ENCODE results near the gene SLC35F1. TPM values are rescaled to one million over a fixed set of nuclear protein-coding genes. Genes with fewer than 3 reads are reported as not detected.

The SLC35F1 gene
- total and polyA plus RNA-seq, 10 of the 15 experiments (the other 5 are each of a cell fraction or from before 2014, with no cell fraction given), result 0.01 TPM; not detected in 9

DNA sequence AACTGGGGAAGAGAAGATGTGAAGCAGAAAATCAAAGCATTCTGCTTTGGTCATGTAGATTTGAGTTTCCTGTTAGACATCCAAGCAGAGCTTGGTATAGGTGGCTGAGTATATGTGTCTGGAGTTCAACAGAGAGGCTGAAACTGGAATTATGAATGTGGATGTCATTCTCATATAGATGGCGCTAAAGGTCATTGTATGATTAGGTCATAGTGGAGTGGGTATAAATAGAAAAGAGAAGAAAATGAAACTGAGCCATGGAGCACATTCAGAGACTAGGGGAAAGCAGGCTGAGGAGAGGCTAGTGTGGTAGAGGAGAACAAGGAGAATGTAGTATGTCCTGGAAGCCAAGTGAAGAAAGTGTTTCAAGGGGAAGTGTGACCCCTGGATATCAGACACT lies 345.4 kb downstream of the SLC35F1 start:
- ChIA-PET CTCF (no interaction called here), SMC1A (ENCODE audit: uncharacterized antibody, unreplicated experiment) (no interaction called here), RAD21 (ENCODE audit: unreplicated experiment) (no interaction called here), POLR2A (no interaction called here)
- in situ Hi-C loops (cut with MboI), result no loop called here
- intact Hi-C loops (cut with micrococcal nuclease; ENCODE audit: unreplicated experiment), result no loop called here
- DNase-seq (ENCODE audit: low read depth, low spot score) (no peak), ATAC-seq (peak; percentile 68), FAIRE-seq (peak; percentile 52)
- H3K36me3 ChIP-seq (ENCODE audit: control insufficient read depth in 2 of 2, insufficient read depth in 2 of 2, low read length in 1 of 2), result no peaks in the 10 kb centered on the region
- no peak overlapping the region for H3K9ac ChIP-seq (ENCODE audit: control insufficient read depth, insufficient read depth, low read length)
- H3K4me2 ChIP-seq (ENCODE audit: control insufficient read depth, insufficient read depth), result no peak overlapping the region
- WGBS (ENCODE audit: insufficient coverage, insufficient replicate concordance, low lambda C conversion rate, missing lambda C conversion rate), result 0% methylated on average over 1 of the region's 1 CpG
- H3K9me3 ChIP-seq (replicated peaks; ENCODE audit: control insufficient read depth, insufficient read depth, low read length), result no peaks in the 10 kb centered on the region
- BruUV-seq (replicated peaks), result no TSS peak
- no peak overlapping the region for H2AFZ ChIP-seq (ENCODE audit: control insufficient read depth, low read depth, low read length)
- no peak overlapping the region for H3K4me3 ChIP-seq
- H3K27ac ChIP-seq (ENCODE audit: control insufficient read depth, insufficient read depth), result no peak overlapping the region
- no peaks in the 10 kb centered on the region for H3K27me3 ChIP-seq (replicated peaks in 1 of 2; ENCODE audit: control insufficient read depth in 2 of 2, insufficient read depth in 2 of 2, low read length in 1 of 2)
- no peaks in the 10 kb centered on the region for H3K79me2 ChIP-seq (ENCODE audit: control insufficient read depth, insufficient read depth, low read length)
- no peaks in the 10 kb centered on the region for H4K20me1 ChIP-seq (ENCODE audit: control insufficient read depth, insufficient read depth)
- TF ChIP-seq ATF7 (IDR thresholded peaks at IDR 0.05; ENCODE audit: low read depth) (0 out of 2 replicates have a peak, but pooled peaks have one; percentile 34), SKIL (IDR thresholded peaks at IDR 0.05; ENCODE audit: low read depth, poor library complexity, severe bottlenecking) (no peak), MEF2A (IDR thresholded peaks at IDR 0.05; ENCODE audit: insufficient read depth, low read depth, low read length) (0 out of 2 replicates have a peak, but pooled peaks have one; percentile 61), ATF2 (IDR thresholded peaks at IDR 0.05; ENCODE audit: low read length) (peak; percentile 72), CTCF (IDR thresholded peaks at IDR 0.05 in 2 of 3, conservative IDR thresholded peaks at IDR 0.05 in 1 of 3; ENCODE audit: control insufficient read depth in 2 of 3, extremely low read depth in 1 of 3, insufficient read depth in 1 of 3, low read depth in 3 of 3, low read length in 3 of 3) (peak in 2 of 3 experiments; percentile 15 to 18; a peak in 1 of 6 replicates), SRF (IDR thresholded peaks at IDR 0.05; ENCODE audit: low read depth in 2 of 2, low read length in 2 of 2) (no peak), IRF4 (IDR thresholded peaks at IDR 0.05; ENCODE audit: low read depth, low read length) (no peak), LARP7 (IDR thresholded peaks at IDR 0.05) (no peak), RAD21 (IDR thresholded peaks at IDR 0.05; ENCODE audit: insufficient read depth, low read depth, low read length) (0 out of 2 replicates have a peak, but pooled peaks have one; percentile 15)
- H3K4me1 ChIP-seq (ENCODE audit: control insufficient read depth, insufficient read depth, low read length), result no peaks in the 10 kb centered on the region
